Measurements from ENCODE around the gene SDK1.
"Not testable (repeated sequence)": the region's sequence is repeated elsewhere in the genome, so short reads cannot be mapped to it uniquely, and the experiment has no call there.

SDK1 gene

GRCh38 chr7:3722396-3722922, 421.4 kb downstream of the SDK1 start:
- DNase-seq (ENCODE audit: low read depth in 3 of 3) = no peak

GRCh38 chr7:3725155-3726059, 424.4 kb downstream of the SDK1 start:
- no peak for DNase-seq (ENCODE audit: low read depth in 3 of 3)

- no peak for DNase-seq (ENCODE audit: low read depth in 3 of 3)
These were observed 429.2 kb downstream of the SDK1 start for GRCh38 chr7:3730276-3730675.

- no peak for DNase-seq (ENCODE audit: low read depth in 3 of 3)
These were observed 431.4 kb downstream of the SDK1 start for GRCh38 chr7:3732395-3733005.

- no peak for DNase-seq (ENCODE audit: low read depth in 3 of 3)
These were observed 432.6 kb downstream of the SDK1 start for GRCh38 chr7:3733541-3734140.

- no peak for DNase-seq (ENCODE audit: low read depth in 3 of 3)
These were observed 437.9 kb downstream of the SDK1 start for GRCh38 chr7:3738964-3739363.

GRCh38 chr7:3739983-3740382, 438.9 kb downstream of the SDK1 start:
- no peak for DNase-seq (ENCODE audit: low read depth in 3 of 3)

GRCh38 chr7:3747467-3747866, 446.4 kb downstream of the SDK1 start:
- no peak for DNase-seq (ENCODE audit: low read depth in 3 of 3)

GRCh38 chr7:3748389-3748788, 447.3 kb downstream of the SDK1 start:
- DNase-seq (ENCODE audit: low read depth in 3 of 3) = no peak

- no peak for DNase-seq (ENCODE audit: low read depth in 3 of 3)
These were observed 452.8 kb downstream of the SDK1 start for GRCh38 chr7:3753868-3754267.

GRCh38 chr7:3754493-3755341, 453.7 kb downstream of the SDK1 start:
- DNase-seq (ENCODE audit: low read depth in 3 of 3) = no peak

- DNase-seq (ENCODE audit: low read depth in 3 of 3) = not testable (repeated sequence)
These were observed 454.9 kb downstream of the SDK1 start for GRCh38 chr7:3755778-3756453.

- DNase-seq (ENCODE audit: low read depth in 3 of 3) = no peak
These were observed 456.0 kb downstream of the SDK1 start for GRCh38 chr7:3757059-3757458.

GRCh38 chr7:3760651-3761050, 459.6 kb downstream of the SDK1 start:
- DNase-seq (ENCODE audit: low read depth in 3 of 3) = no peak

GRCh38 chr7:3762146-3762831, 461.2 kb downstream of the SDK1 start:
- DNase-seq (ENCODE audit: low read depth in 3 of 3) = no peak

- no peak for DNase-seq (ENCODE audit: low read depth in 3 of 3)
These were observed 467.1 kb downstream of the SDK1 start for GRCh38 chr7:3767917-3768777.

GRCh38 chr7:3771906-3772305, 470.9 kb downstream of the SDK1 start:
- DNase-seq (ENCODE audit: low read depth in 3 of 3) = no peak

GRCh38 chr7:3778345-3778744, 477.3 kb downstream of the SDK1 start:
- no peak for DNase-seq (ENCODE audit: low read depth in 3 of 3)

- DNase-seq (ENCODE audit: low read depth in 3 of 3) = no peak
These were observed 479.0 kb downstream of the SDK1 start for GRCh38 chr7:3780016-3780415.

GRCh38 chr7:3780525-3780924, 479.5 kb downstream of the SDK1 start:
- no peak for DNase-seq (ENCODE audit: low read depth in 3 of 3)
